Endothelial cell (in vitro differentiated cells): Measurements from ENCODE around the gene CACNA1D. TPM values are rescaled to one million over a fixed set of nuclear protein-coding genes. Genes with fewer than 3 reads are reported as not detected.

Source experiments
- DNase-seq: peaks from one replicate; pipeline ENCODE4 v3.0.0; 2021; ENCODE audit warnings: low spot score
- H3K27ac Mint-ChIP-seq: one replicate; pipeline ENCODE4 v1.8.0; 2021; ENCODE audit warnings: mixed read lengths, inconsistent platforms; ENCODE audit not compliant: unreplicated experiment
- H3K27me3 Mint-ChIP-seq: one replicate; pipeline ENCODE4 v1.8.0; 2021; ENCODE audit warnings: mild to moderate bottlenecking, moderate library complexity, mixed read lengths, inconsistent platforms; ENCODE audit not compliant: unreplicated experiment
- H3K36me3 Mint-ChIP-seq: one replicate; pipeline ENCODE4 v1.8.0; 2021; ENCODE audit warnings: mild to moderate bottlenecking, low read depth, mixed read lengths, inconsistent platforms; ENCODE audit not compliant: unreplicated experiment
- H3K4me1 Mint-ChIP-seq: one replicate; pipeline ENCODE4 v1.8.0; 2021; ENCODE audit warnings: mild to moderate bottlenecking, mixed read lengths, inconsistent platforms; ENCODE audit not compliant: unreplicated experiment
- H3K4me3 Mint-ChIP-seq: one replicate; pipeline ENCODE4 v1.8.0; 2021; ENCODE audit warnings: mild to moderate bottlenecking, mixed read lengths, inconsistent platforms; ENCODE audit not compliant: unreplicated experiment
- H3K9me3 Mint-ChIP-seq: one replicate; pipeline ENCODE4 v1.8.0; 2021; ENCODE audit warnings: mixed read lengths, inconsistent platforms; ENCODE audit not compliant: unreplicated experiment
- total RNA-seq: library from RNA; stranded (reverse); fragmentation: NEBNext Ultra II Directional; extraction: Animal tissue kit (Norgen Biotek cat#: 25700); gene quantifications from one replicate; pipeline ENCODE4 v1.2.1, GENCODE V29; 2021; ENCODE audit not compliant: unreplicated experiment
- TF ChIP-seq, protein P1 (sequence below): fragments of 200-600 bp; sonication (generic); IDR thresholded peaks from one replicate; pipeline ENCODE4 v1.5.0; 2021; ENCODE audit warnings: antibody characterized with exemption; ENCODE audit not compliant: unreplicated experiment

Gene CACNA1D
- total RNA-seq, 1 donor from 2014 or later = 208 TPM

DNA sequence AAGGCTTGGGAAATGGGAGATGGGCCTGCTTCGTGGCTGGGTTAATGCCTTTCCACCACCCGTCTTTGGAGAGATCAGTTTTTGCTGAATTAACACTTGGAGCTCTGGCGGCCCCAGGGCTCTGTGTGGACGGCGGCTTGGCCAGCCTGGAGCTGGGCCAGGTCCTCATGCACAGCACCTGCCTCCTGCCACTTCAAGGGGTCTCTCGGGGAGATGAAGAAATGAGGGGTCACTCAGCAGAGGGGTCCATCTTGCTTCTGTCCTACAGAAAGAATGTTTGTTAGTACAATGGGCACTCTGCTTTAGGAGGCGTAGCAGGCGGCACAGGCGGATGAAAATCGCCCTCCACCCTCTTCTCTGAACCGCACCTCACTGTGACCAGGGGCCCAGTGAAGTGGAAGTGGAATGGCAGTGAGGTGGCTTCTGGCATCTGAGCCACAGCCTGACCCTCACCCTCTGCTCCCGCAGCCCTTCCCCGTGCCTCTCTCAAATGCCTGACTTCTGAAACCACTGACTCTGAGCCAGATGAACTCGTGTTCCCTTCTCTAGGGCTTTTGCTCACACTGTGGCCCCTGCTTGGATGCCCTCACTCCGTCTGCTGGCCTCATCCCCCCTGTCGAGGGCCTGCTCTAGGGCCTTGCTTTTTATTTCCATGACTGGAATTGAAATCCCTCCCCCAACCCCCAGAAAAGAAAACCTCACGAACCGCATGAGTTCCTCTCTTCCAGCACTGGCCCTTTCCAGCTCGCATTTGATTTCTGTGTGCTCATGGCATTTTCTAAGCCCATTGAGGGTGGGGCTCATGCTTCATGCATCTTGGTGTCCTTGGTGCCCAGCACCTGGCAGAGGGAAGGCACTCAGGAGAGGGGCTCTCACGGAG is 309.6 kb downstream of the CACNA1D start:
- TF ChIP-seq, protein P1, sequence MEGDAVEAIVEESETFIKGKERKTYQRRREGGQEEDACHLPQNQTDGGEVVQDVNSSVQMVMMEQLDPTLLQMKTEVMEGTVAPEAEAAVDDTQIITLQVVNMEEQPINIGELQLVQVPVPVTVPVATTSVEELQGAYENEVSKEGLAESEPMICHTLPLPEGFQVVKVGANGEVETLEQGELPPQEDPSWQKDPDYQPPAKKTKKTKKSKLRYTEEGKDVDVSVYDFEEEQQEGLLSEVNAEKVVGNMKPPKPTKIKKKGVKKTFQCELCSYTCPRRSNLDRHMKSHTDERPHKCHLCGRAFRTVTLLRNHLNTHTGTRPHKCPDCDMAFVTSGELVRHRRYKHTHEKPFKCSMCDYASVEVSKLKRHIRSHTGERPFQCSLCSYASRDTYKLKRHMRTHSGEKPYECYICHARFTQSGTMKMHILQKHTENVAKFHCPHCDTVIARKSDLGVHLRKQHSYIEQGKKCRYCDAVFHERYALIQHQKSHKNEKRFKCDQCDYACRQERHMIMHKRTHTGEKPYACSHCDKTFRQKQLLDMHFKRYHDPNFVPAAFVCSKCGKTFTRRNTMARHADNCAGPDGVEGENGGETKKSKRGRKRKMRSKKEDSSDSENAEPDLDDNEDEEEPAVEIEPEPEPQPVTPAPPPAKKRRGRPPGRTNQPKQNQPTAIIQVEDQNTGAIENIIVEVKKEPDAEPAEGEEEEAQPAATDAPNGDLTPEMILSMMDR = no peak
- H3K4me1 Mint-ChIP-seq = no peaks in the 10 kb centered on the region
- peaks cover 58% of the 10 kb centered on the region for H3K36me3 Mint-ChIP-seq
- peaks cover 7% of the 10 kb centered on the region for H3K27me3 Mint-ChIP-seq
- H3K27ac Mint-ChIP-seq = no peak overlapping the region
- H3K9me3 Mint-ChIP-seq = no peaks in the 10 kb centered on the region
- no peak for DNase-seq
- no peak overlapping the region for H3K4me3 Mint-ChIP-seq

DNA sequence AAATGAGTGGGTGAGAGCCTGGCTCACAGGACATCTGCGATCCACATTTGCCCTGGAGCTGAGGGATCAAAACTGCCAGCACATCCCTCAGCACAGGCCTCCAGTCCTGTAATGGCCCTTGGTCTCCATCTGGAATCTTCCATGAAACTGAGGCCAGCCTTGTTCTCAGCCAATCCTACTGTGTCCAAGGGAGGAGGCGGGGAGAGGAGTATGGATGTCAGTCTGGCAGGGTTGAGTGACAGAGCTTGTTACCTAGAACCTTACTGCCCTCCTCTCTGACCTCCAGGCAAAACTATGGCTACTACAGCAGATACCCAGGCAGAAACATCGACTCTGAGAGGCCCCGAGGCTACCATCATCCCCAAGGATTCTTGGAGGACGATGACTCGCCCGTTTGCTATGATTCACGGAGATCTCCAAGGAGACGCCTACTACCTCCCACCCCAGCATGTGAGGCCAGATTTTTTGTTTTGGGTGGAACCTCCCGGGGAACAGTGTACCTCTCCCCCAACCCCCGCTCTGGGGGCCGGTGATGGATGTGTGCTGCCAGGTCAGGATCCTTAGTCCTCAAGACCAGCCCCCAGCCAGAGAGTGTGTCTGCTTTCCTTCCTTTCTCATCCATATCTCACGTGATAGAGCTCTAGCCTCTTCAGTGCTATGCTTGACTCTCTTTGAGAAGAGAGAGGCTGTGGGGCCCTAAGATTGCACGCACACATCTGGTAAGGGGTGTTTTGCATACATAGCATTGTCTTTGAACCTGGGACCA is 310.5 kb downstream of the CACNA1D start:
- peaks cover 9% of the 10 kb centered on the region for H3K27me3 Mint-ChIP-seq
- no peaks in the 10 kb centered on the region for H3K4me1 Mint-ChIP-seq
- H3K36me3 Mint-ChIP-seq = peaks cover 59% of the 10 kb centered on the region
- H3K9me3 Mint-ChIP-seq = no peaks in the 10 kb centered on the region
- DNase-seq = no peak
- TF ChIP-seq, protein P1 = no peak
- no peak overlapping the region for H3K27ac Mint-ChIP-seq
- H3K4me3 Mint-ChIP-seq = no peak overlapping the region

DNA sequence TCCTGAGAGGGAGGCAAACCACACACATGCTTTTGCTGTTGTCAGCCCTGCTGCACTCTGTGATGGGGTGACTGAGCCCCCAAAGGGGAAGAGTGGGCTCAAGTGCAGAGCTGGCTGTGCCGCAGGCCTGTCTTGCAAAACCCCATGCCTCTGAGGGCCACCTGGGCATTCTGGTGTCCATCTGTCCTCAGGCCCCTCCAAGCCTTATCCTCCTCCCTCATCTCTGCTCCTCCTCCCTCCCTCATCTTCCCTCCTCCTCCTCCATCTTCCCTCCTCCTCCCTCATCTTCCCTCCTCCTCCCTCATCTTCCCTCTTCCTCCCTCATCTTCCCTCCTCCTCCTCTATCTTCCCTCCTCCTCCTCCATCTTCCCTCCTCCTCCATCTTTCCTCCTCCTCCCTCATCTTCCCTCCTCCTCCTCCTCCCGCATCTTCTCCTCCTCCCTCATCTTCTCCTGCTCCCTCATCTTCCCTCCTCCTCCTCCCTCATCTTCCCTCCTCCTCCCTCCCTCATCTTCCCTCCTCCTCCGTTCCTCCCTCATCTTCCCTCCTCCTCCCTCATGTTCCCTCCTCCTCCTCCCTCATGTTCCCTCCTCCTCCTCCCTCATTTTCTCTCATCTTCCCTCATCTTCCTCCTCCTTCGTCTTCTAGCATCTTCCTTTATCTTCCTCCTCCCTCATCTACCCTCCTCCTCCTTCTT is 311.2 kb downstream of the CACNA1D start:
- Mint-ChIP-seq H3K4me3 (no peak overlapping the region), H3K36me3 (peaks cover 63% of the 10 kb centered on the region), H3K27ac (no peak overlapping the region)

DNA sequence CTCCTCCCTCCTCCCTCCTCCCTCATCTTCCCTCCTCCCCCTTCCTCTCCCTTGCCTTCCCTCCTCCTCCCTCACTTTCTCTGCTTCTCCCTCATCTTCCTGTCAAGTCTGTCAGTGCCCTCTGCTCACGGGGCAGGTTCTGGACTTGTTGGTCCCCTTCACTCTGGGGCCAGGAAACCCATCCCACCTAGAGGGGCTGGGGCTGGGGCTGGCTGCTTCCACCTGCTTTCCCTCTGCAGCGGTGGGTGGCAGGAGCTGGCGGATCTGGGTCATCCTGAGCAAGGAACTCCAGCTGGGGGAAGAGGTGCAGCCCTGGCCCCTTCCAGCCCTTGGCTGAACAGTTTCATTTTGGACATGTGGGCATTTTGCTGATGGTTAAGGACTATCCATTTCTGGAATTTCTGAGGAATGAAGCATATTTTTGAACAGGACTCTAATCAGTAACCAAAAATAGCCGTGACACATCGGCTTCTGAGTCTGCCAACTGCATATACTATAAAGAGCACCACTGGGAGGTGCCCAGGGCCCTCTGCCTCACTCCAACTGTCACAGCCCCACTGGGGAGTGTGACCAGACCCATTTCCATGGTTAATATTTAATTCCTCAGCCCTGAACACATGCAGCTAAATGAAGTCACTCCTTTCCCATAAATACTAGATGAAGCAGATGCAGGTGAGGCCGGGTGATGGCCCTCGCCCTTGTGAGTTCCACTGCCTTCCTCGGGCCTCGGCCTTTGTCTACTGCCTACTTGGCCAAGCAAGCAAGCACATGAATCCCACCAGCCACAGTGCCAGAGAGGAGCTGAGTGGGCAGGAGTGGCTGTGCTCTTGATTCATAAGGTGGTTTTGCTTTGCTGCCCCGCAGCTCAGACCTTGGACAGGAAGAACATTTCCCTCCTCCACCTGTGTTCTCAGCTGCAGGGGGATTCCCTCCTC is 312.0 kb downstream of the CACNA1D start:
- Mint-ChIP-seq H3K4me3 (no peak overlapping the region), H3K4me1 (no peaks in the 10 kb centered on the region), H3K27me3 (peaks cover 9% of the 10 kb centered on the region), H3K9me3 (no peaks in the 10 kb centered on the region), H3K27ac (no peak overlapping the region), H3K36me3 (peaks cover 61% of the 10 kb centered on the region)
- DNase-seq = no peak
- TF ChIP-seq, protein P1 = no peak

More for the DNA sequence above, 311.2 kb downstream of the CACNA1D start:
- TF ChIP-seq, protein P1 = no peak
- H3K9me3 Mint-ChIP-seq = no peaks in the 10 kb centered on the region
- no peaks in the 10 kb centered on the region for H3K4me1 Mint-ChIP-seq
- DNase-seq = no peak
- peaks cover 9% of the 10 kb centered on the region for H3K27me3 Mint-ChIP-seq
